Muscle layer of colon (tissue), 2 donors: Measurements from ENCODE around the gene PRR5L.

ENCODE experiments used
- H3K27ac ChIP-seq: one replicate; pipeline ENCODE4 v1.7.0; 2013; ENCODE audit warnings: low read depth, mild to moderate bottlenecking, low read length, moderate library complexity
- H3K27me3 ChIP-seq, 2 donors: one replicate each; pipeline ENCODE4 v1.7.0; 2013; ENCODE audit warnings: low read length in 2 of 2, mild to moderate bottlenecking in 2 of 2; ENCODE audit not compliant: insufficient read depth in 2 of 2, control insufficient read depth in 1 of 2
- H3K36me3 ChIP-seq: one replicate; pipeline ENCODE4 v1.7.0; 2013; ENCODE audit warnings: mild to moderate bottlenecking, low read length; ENCODE audit not compliant: insufficient read depth
- H3K4me1 ChIP-seq: one replicate; pipeline ENCODE4 v1.7.0; 2013; ENCODE audit warnings: mild to moderate bottlenecking, low read length; ENCODE audit not compliant: insufficient read depth
- H3K4me3 ChIP-seq, 2 donors: one replicate each; pipeline ENCODE4 v1.7.0; 2013; ENCODE audit warnings: low read length in 2 of 2, low read depth in 1 of 2, mild to moderate bottlenecking in 1 of 2, moderate library complexity in 1 of 2
- H3K9ac ChIP-seq: one replicate; pipeline ENCODE4 v1.7.0; 2013; ENCODE audit warnings: low read length
- H3K9me3 ChIP-seq: one replicate; pipeline ENCODE4 v1.7.0; 2013; ENCODE audit warnings: mild to moderate bottlenecking, low read length
- donor health status: abdominal sarcoma.
- donor health status: Adenocarcinoma of cecum.

The PRR5L gene

GRCh38 chr11:36295926-36296325, at the start of gene PRR5L:
Gene PRR5L, plus strand, starts transcription at chr11:36296288. Its CDS starts 104,834 bp downstream, at chr11:36401122.
- Histone ChIP-seq H3K4me3 (no peak within 1 kb of the TSS), H3K9me3 (no peaks in the 10 kb centered on the region), H3K4me1 (no peaks in the 10 kb centered on the region), H3K36me3 (no peaks in the 10 kb centered on the region), H3K9ac (no peak within 1 kb of the TSS), H3K27ac (no peak within 1 kb of the TSS), H3K27me3 (no peaks in the 10 kb centered on the region)

- H3K27ac ChIP-seq, result no peak overlapping the region
- no peaks in the 10 kb centered on the region for H3K27me3 ChIP-seq
- H3K36me3 ChIP-seq, result no peaks in the 10 kb centered on the region
- H3K4me3 ChIP-seq, result no peak overlapping the region
- no peaks in the 10 kb centered on the region for H3K4me1 ChIP-seq
- H3K9ac ChIP-seq, result no peak overlapping the region
- peaks cover 5% of the 10 kb centered on the region for H3K9me3 ChIP-seq
These were observed 48.6 kb upstream of the PRR5L start for GRCh38 chr11:36247493-36247892.

GRCh38 chr11:36248436-36248835, 47.7 kb upstream of the PRR5L start:
- Histone ChIP-seq H3K4me3 (no peak overlapping the region), H3K4me1 (no peaks in the 10 kb centered on the region), H3K9me3 (peaks cover 5% of the 10 kb centered on the region), H3K36me3 (no peaks in the 10 kb centered on the region), H3K27ac (no peak overlapping the region), H3K27me3 (no peaks in the 10 kb centered on the region), H3K9ac (no peak overlapping the region)

- no peak overlapping the region for H3K4me3 ChIP-seq
- no peaks in the 10 kb centered on the region for H3K4me1 ChIP-seq
- H3K9me3 ChIP-seq, result peaks cover 5% of the 10 kb centered on the region
- no peaks in the 10 kb centered on the region for H3K36me3 ChIP-seq
- H3K9ac ChIP-seq, result no peak overlapping the region
- H3K27me3 ChIP-seq, result no peaks in the 10 kb centered on the region
- H3K27ac ChIP-seq, result no peak overlapping the region
These were observed 46.8 kb upstream of the PRR5L start for GRCh38 chr11:36249246-36249645.

GRCh38 chr11:36251823-36252222, 44.3 kb upstream of the PRR5L start:
- H3K4me1 ChIP-seq, result no peaks in the 10 kb centered on the region
- no peaks in the 10 kb centered on the region for H3K27me3 ChIP-seq
- H3K27ac ChIP-seq, result no peak overlapping the region
- no peaks in the 10 kb centered on the region for H3K36me3 ChIP-seq
- no peak overlapping the region for H3K9ac ChIP-seq
- peaks cover 5% of the 10 kb centered on the region for H3K9me3 ChIP-seq
- no peak overlapping the region for H3K4me3 ChIP-seq

GRCh38 chr11:36253238-36253637, 42.9 kb upstream of the PRR5L start:
- H3K4me1 ChIP-seq, result no peaks in the 10 kb centered on the region
- H3K9ac ChIP-seq, result no peak overlapping the region
- peaks cover 5% of the 10 kb centered on the region for H3K9me3 ChIP-seq
- H3K36me3 ChIP-seq, result no peaks in the 10 kb centered on the region
- no peak overlapping the region for H3K27ac ChIP-seq
- H3K27me3 ChIP-seq, result no peaks in the 10 kb centered on the region
- no peak overlapping the region for H3K4me3 ChIP-seq

- Histone ChIP-seq H3K9ac (no peak overlapping the region), H3K4me1 (no peaks in the 10 kb centered on the region), H3K4me3 (no peak overlapping the region), H3K9me3 (peaks cover 5% of the 10 kb centered on the region), H3K27ac (no peak overlapping the region), H3K27me3 (no peaks in the 10 kb centered on the region), H3K36me3 (no peaks in the 10 kb centered on the region)
These were observed 41.4 kb upstream of the PRR5L start for GRCh38 chr11:36254713-36255112.

GRCh38 chr11:36257351-36257750, 38.7 kb upstream of the PRR5L start:
- Histone ChIP-seq H3K4me1 (no peaks in the 10 kb centered on the region), H3K27ac (no peak overlapping the region), H3K9ac (no peak overlapping the region), H3K27me3 (no peaks in the 10 kb centered on the region), H3K36me3 (no peaks in the 10 kb centered on the region), H3K9me3 (no peaks in the 10 kb centered on the region), H3K4me3 (no peak overlapping the region)

GRCh38 chr11:36258730-36259360, 37.2 kb upstream of the PRR5L start:
- Histone ChIP-seq H3K4me3 (no peak overlapping the region), H3K36me3 (no peaks in the 10 kb centered on the region), H3K4me1 (no peaks in the 10 kb centered on the region), H3K9ac (no peak overlapping the region), H3K27me3 (no peaks in the 10 kb centered on the region), H3K27ac (no peak overlapping the region), H3K9me3 (no peaks in the 10 kb centered on the region)

GRCh38 chr11:36261094-36261493, 35.0 kb upstream of the PRR5L start:
- Histone ChIP-seq H3K4me3 (no peak overlapping the region), H3K27me3 (no peaks in the 10 kb centered on the region), H3K9me3 (no peaks in the 10 kb centered on the region), H3K36me3 (no peaks in the 10 kb centered on the region), H3K9ac (no peak overlapping the region), H3K27ac (no peak overlapping the region), H3K4me1 (no peaks in the 10 kb centered on the region)

- Histone ChIP-seq H3K27me3 (no peaks in the 10 kb centered on the region), H3K27ac (no peak overlapping the region), H3K9ac (no peak overlapping the region), H3K9me3 (no peaks in the 10 kb centered on the region), H3K4me3 (no peak overlapping the region), H3K4me1 (no peaks in the 10 kb centered on the region), H3K36me3 (no peaks in the 10 kb centered on the region)
These were observed 31.8 kb upstream of the PRR5L start for GRCh38 chr11:36264011-36264972.
